SK-N-SH (cell line): ENCODE results near the gene UNC5CL. TPM values are rescaled to one million over a fixed set of nuclear protein-coding genes. Genes with fewer than 3 reads are reported as not detected.

Source experiments
- CTCF ChIA-PET: fragments of 300-600, 350-600 bp; formaldehyde crosslinking; extraction: SDS; loops from one replicate; lab custom pipeline; 2021; lab: Yijun Ruan, JAX
- POLR2A ChIA-PET: fragments of 350-600 bp; sonication (Branson Sonifier 250); formaldehyde crosslinking; extraction: SDS; loops from one replicate; lab custom pipeline; 2020; ENCODE audit warnings: antibody characterized with exemption, inconsistent platforms; lab: Yijun Ruan, JAX
- DNase-seq: peaks from one replicate; pipeline ENCODE4 v3.0.0; 2012
- H2AFZ ChIP-seq: fragments of 200-600 bp; sonication (generic); 2 replicates; pipeline ENCODE4 v1.8.1; 2016; ENCODE audit warnings: antibody characterized with exemption, mild to moderate bottlenecking, low read depth
- H3F3A ChIP-seq: fragments of 200-600 bp; sonication (generic); replicated peaks from 2 replicates; pipeline ENCODE3; 2016; ENCODE audit warnings: antibody characterized with exemption, mild to moderate bottlenecking; ENCODE audit not compliant: insufficient read depth
- H3K27ac ChIP-seq, 2 experiments: fragments of 200-500 bp in 1 of 2; fragments of 200-600 bp in 1 of 2; sonication (Bioruptor generic) in 1 of 2; sonication (generic), shearing (Covaris generic) in 1 of 2; 2 replicates each; pipeline versions ENCODE4 v1.5.1 to v1.6.1; 2014 to 2016; ENCODE audit warnings: low read depth in 2 of 2, inconsistent platforms in 1 of 2, low read length in 1 of 2, mild to moderate bottlenecking in 1 of 2, mixed read lengths in 1 of 2
- H3K27me3 ChIP-seq: fragments of 200-600 bp; sonication (generic), shearing (Covaris generic); 2 replicates; pipeline ENCODE4 v1.6.1; 2016; ENCODE audit warnings: mixed run types; ENCODE audit not compliant: insufficient read depth
- H3K36me3 ChIP-seq, 2 experiments: fragments of 200-500 bp in 1 of 2; fragments of 200-600 bp in 1 of 2; sonication (Bioruptor generic) in 1 of 2; sonication (generic) in 1 of 2; replicated peaks in 1 of 2; 2 replicates each; pipeline versions ENCODE3 to v1.5.1; 2014 to 2016; ENCODE audit warnings: low read length in 1 of 2, mild to moderate bottlenecking in 1 of 2; ENCODE audit not compliant: insufficient read depth in 2 of 2, control insufficient read depth in 1 of 2
- H3K4me1 ChIP-seq, 2 experiments: fragments of 200-500 bp in 1 of 2; fragments of 200-600 bp in 1 of 2; sonication (Bioruptor generic) in 1 of 2; sonication (generic), shearing (Covaris generic) in 1 of 2; 2 replicates each; pipeline versions ENCODE4 v1.5.1 to v1.6.1; 2014 to 2016; ENCODE audit warnings: low read depth in 1 of 2, low read length in 1 of 2, mixed run types in 1 of 2; ENCODE audit not compliant: insufficient read depth in 2 of 2, control insufficient read depth in 1 of 2
- H3K4me2 ChIP-seq: fragments of 200-600 bp; sonication (generic), shearing (Covaris generic); 2 replicates; pipeline ENCODE4 v1.6.1; 2017; ENCODE audit warnings: mixed run types
- H3K4me3 ChIP-seq, 2 experiments: fragments of 200-500 bp in 1 of 2; fragments of 200-600 bp in 1 of 2; sonication (Bioruptor generic) in 1 of 2; sonication (generic), shearing (Covaris generic) in 1 of 2; 2 replicates each; pipeline versions ENCODE4 v1.5.1 to v1.8.1; 2014 to 2016; ENCODE audit warnings: low read depth in 2 of 2, inconsistent platforms in 1 of 2, low read length in 1 of 2, mild to moderate bottlenecking in 1 of 2, mixed read lengths in 1 of 2, moderate library complexity in 1 of 2
- H3K79me2 ChIP-seq: fragments of 200-600 bp; sonication (generic); 2 replicates; pipeline ENCODE4 v1.8.1; 2017; ENCODE audit warnings: mild to moderate bottlenecking; ENCODE audit not compliant: insufficient read depth
- H3K9ac ChIP-seq: fragments of 200-600 bp; sonication (generic); 2 replicates; pipeline ENCODE4 v1.6.1; 2017; ENCODE audit warnings: mixed run types
- H3K9me2 ChIP-seq: fragments of 200-600 bp; sonication (generic); 2 replicates; pipeline ENCODE4 v1.6.1; 2017; ENCODE audit warnings: mixed run types
- H3K9me3 ChIP-seq: fragments of 200-600 bp; sonication (generic); 2 replicates; pipeline ENCODE4 v1.6.1; 2017; ENCODE audit warnings: mixed run types, mild to moderate bottlenecking, moderate library complexity
- H4K20me1 ChIP-seq: fragments of 200-600 bp; sonication (generic); 2 replicates; pipeline ENCODE4 v1.6.1; 2017; ENCODE audit warnings: mild to moderate bottlenecking, mixed run types; ENCODE audit not compliant: insufficient read depth
- CHD2 ChIP-seq: fragments of 150-350 bp; IDR thresholded peaks from 2 replicates; pipeline ENCODE4 v1.6.1; 2018; ENCODE audit warnings: low read length; ENCODE audit not compliant: partially characterized antibody
- ELF1 ChIP-seq: IDR thresholded peaks from 2 replicates; pipeline ENCODE4 v1.4.0; 2012
- EZH2phosphoT487 ChIP-seq: fragments of 200-600 bp; sonication (generic); IDR thresholded peaks from 2 replicates; pipeline ENCODE4 v1.6.1; 2017; ENCODE audit warnings: low read depth, mixed run types, mild to moderate bottlenecking, antibody characterized with exemption, moderate library complexity, borderline replicate concordance
- FOSL2 ChIP-seq: IDR thresholded peaks from 2 replicates; pipeline ENCODE4 v1.4.0; 2012; ENCODE audit warnings: low read depth, mild to moderate bottlenecking, moderate library complexity, borderline replicate concordance
- FOXJ3 ChIP-seq: sonication (generic); formaldehyde crosslinking; IDR thresholded peaks from 2 replicates; pipeline ENCODE4 v1.5.1; 2020; ENCODE audit warnings: mild to moderate bottlenecking, missing genetic modification reagents
- FOXM1 ChIP-seq: IDR thresholded peaks from 2 replicates; pipeline ENCODE4 v1.4.0; 2012; ENCODE audit warnings: low read depth, mild to moderate bottlenecking
- GABPA ChIP-seq: IDR thresholded peaks from 2 replicates; pipeline ENCODE4 v1.4.0; 2012; ENCODE audit warnings: low read depth, mild to moderate bottlenecking
- GATA2 ChIP-seq: sonication (generic); formaldehyde crosslinking; IDR thresholded peaks from 2 replicates; pipeline ENCODE4 v1.5.0; 2020; ENCODE audit warnings: mild to moderate bottlenecking, missing genetic modification reagents
- MAX ChIP-seq: IDR thresholded peaks from 2 replicates; pipeline ENCODE4 v1.4.0; 2012; ENCODE audit warnings: low read depth
- MEF2A ChIP-seq: IDR thresholded peaks from 2 replicates; pipeline ENCODE4 v1.4.0; 2012; ENCODE audit warnings: low read depth, borderline replicate concordance
- POLR2AphosphoS5 ChIP-seq: IDR thresholded peaks from 2 replicates; pipeline ENCODE4 v1.6.1; 2012; ENCODE audit warnings: low read depth, low read length
- RCOR1 ChIP-seq: fragments of 150-350 bp; IDR thresholded peaks from 2 replicates; pipeline ENCODE4 v1.6.1; 2017; ENCODE audit warnings: antibody characterized with exemption, low read length
- RXRA ChIP-seq: IDR thresholded peaks from 2 replicates; pipeline ENCODE4 v1.4.0; 2012; ENCODE audit warnings: low read depth, mild to moderate bottlenecking, borderline replicate concordance
- SIN3A ChIP-seq: IDR thresholded peaks from 2 replicates; pipeline ENCODE4 v1.6.1; 2012; ENCODE audit warnings: low read depth, mild to moderate bottlenecking, low read length, moderate library complexity, borderline replicate concordance
- SMC3 ChIP-seq: IDR thresholded peaks from 2 replicates; pipeline ENCODE4 v1.6.1; 2012; ENCODE audit warnings: low read depth, low read length, improper control_type of control experiment
- TEAD4 ChIP-seq: IDR thresholded peaks from 2 replicates; pipeline ENCODE4 v1.4.0; 2012; ENCODE audit warnings: mild to moderate bottlenecking, borderline replicate concordance; ENCODE audit not compliant: insufficient read depth
- YY1 ChIP-seq: IDR thresholded peaks from 2 replicates; pipeline ENCODE4 v1.4.0; 2012; ENCODE audit warnings: low read depth, mild to moderate bottlenecking
- WGBS: methylation state at CpG from one replicate; pipeline ENCODE4 v1.1.6; 2017; ENCODE audit warnings: low lambda C conversion rate; 5-methylcytosine and 5-hydroxymethylcytosine counted together
- polyA plus RNA-seq, 3 experiments: library from polyadenylated mRNA; depleted of rRNA; stranded (reverse); fragments of >200 nt; gene quantifications; 2 replicates each; pipeline ENCODE4 v1.2.3, GENCODE V29; 2012
- TF ChIP-seq, protein P1 (sequence below): fragments of 150-350 bp; IDR thresholded peaks from 2 replicates; pipeline ENCODE4 v1.6.1; 2017; ENCODE audit warnings: antibody characterized with exemption, low read length, low read depth, borderline replicate concordance
- TF ChIP-seq, protein P2 (sequence below): fragments of 150-350 bp; IDR thresholded peaks from 2 replicates; pipeline ENCODE4 v1.6.1; 2016; ENCODE audit warnings: mild to moderate bottlenecking, low read depth, low read length
- TF ChIP-seq, protein P3 (sequence below): IDR thresholded peaks from 2 replicates; pipeline ENCODE4 v1.6.1; 2012; ENCODE audit warnings: mild to moderate bottlenecking, low read depth, low read length, moderate library complexity
- TF ChIP-seq, protein P4 (sequence below): IDR thresholded peaks from 2 replicates; pipeline ENCODE4 v1.4.0; 2012; ENCODE audit warnings: low read depth, borderline replicate concordance

Gene UNC5CL
- polyA plus RNA-seq, 1 of the 3 experiments (the other 2 are of a cell fraction), result 0.10 TPM

DNA sequence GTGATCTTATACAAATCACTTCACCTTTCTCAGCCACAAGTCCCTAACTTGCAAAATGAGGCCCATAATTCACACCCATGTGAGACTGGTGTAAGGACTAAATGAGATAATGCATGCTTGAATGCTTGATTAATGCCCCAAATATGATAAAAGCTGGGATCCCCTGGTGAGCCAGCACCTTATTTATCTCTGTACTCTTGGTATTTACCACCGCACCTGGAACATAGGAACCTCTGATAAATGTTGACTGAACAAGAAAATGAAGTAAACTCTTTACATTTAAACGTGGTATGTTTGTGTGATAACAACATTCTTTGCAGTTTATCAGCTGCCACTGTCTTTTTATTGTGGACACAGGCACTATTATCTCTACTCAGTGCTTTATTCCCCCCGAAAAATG is 11.5 kb upstream of the UNC5CL start:
- Histone ChIP-seq H3K9ac (no peak overlapping the region), H3K9me2 (no peaks in the 10 kb centered on the region), H3K9me3 (no peaks in the 10 kb centered on the region), H3K36me3 (no peaks in the 10 kb centered on the region), H3K4me2 (no peak overlapping the region), H3K4me1 (peaks cover 0 to 4% of the 10 kb centered on the region in 2 experiments; a peak in 1 of 4 replicates), H4K20me1 (no peaks in the 10 kb centered on the region), H3F3A (no peaks in the 10 kb centered on the region), H2AFZ (no peak overlapping the region), H3K27ac (no peak overlapping the region), H3K4me3 (no peak overlapping the region), H3K27me3 (no peaks in the 10 kb centered on the region), H3K79me2 (no peaks in the 10 kb centered on the region)
- ChIA-PET POLR2A (no interaction called here), CTCF (interaction anchor here (2.7 kb wide), 1 partner anchor 14 kb away, joined by 10 read pairs; no protein-coding TSS in a partner anchor)
- 69% methylated on average over 3 of the region's 3 CpGs for WGBS
- TF ChIP-seq FOXM1 (no peak), GABPA (no peak), FOXJ3 (no peak), SMC3 (no peak), POLR2AphosphoS5 (no peak), ELF1 (no peak)
- TF ChIP-seq, protein P1, sequence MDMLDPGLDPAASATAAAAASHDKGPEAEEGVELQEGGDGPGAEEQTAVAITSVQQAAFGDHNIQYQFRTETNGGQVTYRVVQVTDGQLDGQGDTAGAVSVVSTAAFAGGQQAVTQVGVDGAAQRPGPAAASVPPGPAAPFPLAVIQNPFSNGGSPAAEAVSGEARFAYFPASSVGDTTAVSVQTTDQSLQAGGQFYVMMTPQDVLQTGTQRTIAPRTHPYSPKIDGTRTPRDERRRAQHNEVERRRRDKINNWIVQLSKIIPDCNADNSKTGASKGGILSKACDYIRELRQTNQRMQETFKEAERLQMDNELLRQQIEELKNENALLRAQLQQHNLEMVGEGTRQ, result no peak
- TF ChIP-seq, protein P2, sequence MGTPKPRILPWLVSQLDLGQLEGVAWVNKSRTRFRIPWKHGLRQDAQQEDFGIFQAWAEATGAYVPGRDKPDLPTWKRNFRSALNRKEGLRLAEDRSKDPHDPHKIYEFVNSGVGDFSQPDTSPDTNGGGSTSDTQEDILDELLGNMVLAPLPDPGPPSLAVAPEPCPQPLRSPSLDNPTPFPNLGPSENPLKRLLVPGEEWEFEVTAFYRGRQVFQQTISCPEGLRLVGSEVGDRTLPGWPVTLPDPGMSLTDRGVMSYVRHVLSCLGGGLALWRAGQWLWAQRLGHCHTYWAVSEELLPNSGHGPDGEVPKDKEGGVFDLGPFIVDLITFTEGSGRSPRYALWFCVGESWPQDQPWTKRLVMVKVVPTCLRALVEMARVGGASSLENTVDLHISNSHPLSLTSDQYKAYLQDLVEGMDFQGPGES, result no peak
- TF ChIP-seq, protein P3, sequence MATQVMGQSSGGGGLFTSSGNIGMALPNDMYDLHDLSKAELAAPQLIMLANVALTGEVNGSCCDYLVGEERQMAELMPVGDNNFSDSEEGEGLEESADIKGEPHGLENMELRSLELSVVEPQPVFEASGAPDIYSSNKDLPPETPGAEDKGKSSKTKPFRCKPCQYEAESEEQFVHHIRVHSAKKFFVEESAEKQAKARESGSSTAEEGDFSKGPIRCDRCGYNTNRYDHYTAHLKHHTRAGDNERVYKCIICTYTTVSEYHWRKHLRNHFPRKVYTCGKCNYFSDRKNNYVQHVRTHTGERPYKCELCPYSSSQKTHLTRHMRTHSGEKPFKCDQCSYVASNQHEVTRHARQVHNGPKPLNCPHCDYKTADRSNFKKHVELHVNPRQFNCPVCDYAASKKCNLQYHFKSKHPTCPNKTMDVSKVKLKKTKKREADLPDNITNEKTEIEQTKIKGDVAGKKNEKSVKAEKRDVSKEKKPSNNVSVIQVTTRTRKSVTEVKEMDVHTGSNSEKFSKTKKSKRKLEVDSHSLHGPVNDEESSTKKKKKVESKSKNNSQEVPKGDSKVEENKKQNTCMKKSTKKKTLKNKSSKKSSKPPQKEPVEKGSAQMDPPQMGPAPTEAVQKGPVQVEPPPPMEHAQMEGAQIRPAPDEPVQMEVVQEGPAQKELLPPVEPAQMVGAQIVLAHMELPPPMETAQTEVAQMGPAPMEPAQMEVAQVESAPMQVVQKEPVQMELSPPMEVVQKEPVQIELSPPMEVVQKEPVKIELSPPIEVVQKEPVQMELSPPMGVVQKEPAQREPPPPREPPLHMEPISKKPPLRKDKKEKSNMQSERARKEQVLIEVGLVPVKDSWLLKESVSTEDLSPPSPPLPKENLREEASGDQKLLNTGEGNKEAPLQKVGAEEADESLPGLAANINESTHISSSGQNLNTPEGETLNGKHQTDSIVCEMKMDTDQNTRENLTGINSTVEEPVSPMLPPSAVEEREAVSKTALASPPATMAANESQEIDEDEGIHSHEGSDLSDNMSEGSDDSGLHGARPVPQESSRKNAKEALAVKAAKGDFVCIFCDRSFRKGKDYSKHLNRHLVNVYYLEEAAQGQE, result no peak
- DNase-seq, result no peak

- Histone ChIP-seq H3K4me3 (no peak overlapping the region), H3K27ac (no peak overlapping the region), H3K9ac (no peak overlapping the region), H3K79me2 (no peaks in the 10 kb centered on the region), H2AFZ (no peak overlapping the region), H3K36me3 (no peaks in the 10 kb centered on the region), H3K9me3 (no peaks in the 10 kb centered on the region), H4K20me1 (no peaks in the 10 kb centered on the region), H3F3A (no peaks in the 10 kb centered on the region), H3K27me3 (no peaks in the 10 kb centered on the region), H3K4me2 (no peak overlapping the region), H3K9me2 (no peaks in the 10 kb centered on the region), H3K4me1 (peaks cover 0 to 4% of the 10 kb centered on the region in 2 experiments; a peak in 1 of 4 replicates)
- 81% methylated on average over 7 of the region's 7 CpGs for WGBS
- DNase-seq, result no peak
- CTCF ChIA-PET, result interaction anchor here (2.7 kb wide), 1 partner anchor 13 kb away, joined by 10 read pairs; no protein-coding TSS in a partner anchor
- POLR2A ChIA-PET, result no interaction called here
- no peak for TF ChIP-seq POLR2AphosphoS5
- no peak for TF ChIP-seq TEAD4
- TF ChIP-seq SIN3A, result no peak
- TF ChIP-seq YY1, result no peak
- TF ChIP-seq EZH2phosphoT487, result no peak
- TF ChIP-seq, protein P1, result no peak
- TF ChIP-seq RXRA, result no peak
- no peak for TF ChIP-seq MAX
- TF ChIP-seq CHD2, result no peak
- TF ChIP-seq FOSL2, result no peak
- TF ChIP-seq, protein P4, sequence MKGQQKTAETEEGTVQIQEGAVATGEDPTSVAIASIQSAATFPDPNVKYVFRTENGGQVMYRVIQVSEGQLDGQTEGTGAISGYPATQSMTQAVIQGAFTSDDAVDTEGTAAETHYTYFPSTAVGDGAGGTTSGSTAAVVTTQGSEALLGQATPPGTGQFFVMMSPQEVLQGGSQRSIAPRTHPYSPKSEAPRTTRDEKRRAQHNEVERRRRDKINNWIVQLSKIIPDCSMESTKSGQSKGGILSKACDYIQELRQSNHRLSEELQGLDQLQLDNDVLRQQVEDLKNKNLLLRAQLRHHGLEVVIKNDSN, result no peak
- TF ChIP-seq FOXJ3, result no peak
- TF ChIP-seq RCOR1, result no peak
- TF ChIP-seq MEF2A, result no peak
- no peak for TF ChIP-seq GATA2 (CRISPR knock-in tag)
These were observed 10.9 kb upstream of the UNC5CL start for GRCh38 chr6:41049955-41050354.
